Measurements from ENCODE around the gene SLC51B.
"Not testable (repeated sequence)": the region's sequence is repeated elsewhere in the genome, so short reads cannot be mapped to it uniquely, and the experiment has no call there.

SLC51B gene

DNA sequence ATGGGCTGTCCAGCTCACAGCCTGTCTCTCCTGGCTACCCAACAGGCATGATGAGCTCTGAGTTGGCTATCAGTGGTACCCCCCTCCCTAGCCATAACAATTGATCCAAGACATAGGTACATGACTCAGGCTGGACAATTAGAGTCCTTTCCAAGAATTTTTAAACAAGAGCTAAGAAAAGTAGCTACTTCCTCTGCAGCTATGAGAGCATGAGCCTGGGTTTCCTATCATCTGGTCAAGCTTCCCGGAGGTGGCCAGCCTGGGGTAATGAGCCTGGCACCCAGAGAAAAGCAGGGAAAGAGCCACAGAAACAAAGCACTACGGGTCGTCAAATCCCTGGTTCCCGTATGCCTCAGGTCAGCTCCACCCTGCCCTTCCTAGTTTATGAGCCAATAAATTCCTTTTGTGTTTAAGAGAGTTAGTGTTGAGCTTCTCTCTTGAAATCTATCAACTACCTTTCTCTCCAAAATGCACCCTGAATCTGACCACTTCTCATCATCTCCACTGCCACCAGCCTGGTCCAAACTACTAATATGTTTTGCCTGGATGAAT, 2.3 kb upstream of the SLC51B start:
- DNase-seq (ENCODE audit: low read depth) = no peak

DNA sequence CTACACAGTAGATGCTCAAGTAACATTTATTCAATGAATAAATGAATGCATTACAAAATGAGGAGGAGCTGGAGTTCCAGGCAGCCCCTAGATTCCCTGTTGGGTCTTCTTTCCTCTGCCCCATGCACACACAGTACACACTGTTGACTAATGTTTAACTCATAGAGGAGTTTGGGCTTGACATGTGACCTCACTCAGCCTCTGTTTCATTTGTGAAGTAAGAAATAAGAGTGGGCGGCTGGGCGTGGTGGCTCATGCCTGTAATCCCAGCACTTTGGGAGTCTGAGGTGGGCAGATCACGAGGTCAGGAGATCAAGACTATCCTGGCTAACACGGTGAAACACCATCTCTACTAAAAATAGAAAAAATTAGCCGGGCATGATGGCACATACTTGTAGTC, 969 bp upstream of the SLC51B start:
- DNase-seq (ENCODE audit: low read depth) = not testable (repeated sequence)

DNA sequence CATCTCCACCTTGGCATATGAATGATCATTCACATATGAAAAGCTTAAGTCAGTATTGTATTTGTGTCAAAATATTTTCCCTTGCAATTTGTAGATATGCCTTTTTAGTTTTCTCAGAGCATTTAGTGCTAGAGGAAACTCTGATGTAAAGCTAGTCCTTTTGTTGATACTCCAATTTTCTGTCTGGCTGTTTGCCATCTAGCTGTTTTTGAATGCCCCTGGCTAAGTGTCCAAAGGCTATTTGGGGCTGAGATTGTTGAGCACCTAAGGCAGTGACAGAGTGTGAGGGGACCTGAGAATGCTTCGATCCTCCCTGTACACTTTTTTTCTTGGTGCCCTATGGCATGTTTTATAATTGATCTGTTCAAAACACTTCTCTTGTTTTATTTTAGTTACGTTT, 3.1 kb downstream of the SLC51B start:
- no peak for DNase-seq (ENCODE audit: low read depth)

DNA sequence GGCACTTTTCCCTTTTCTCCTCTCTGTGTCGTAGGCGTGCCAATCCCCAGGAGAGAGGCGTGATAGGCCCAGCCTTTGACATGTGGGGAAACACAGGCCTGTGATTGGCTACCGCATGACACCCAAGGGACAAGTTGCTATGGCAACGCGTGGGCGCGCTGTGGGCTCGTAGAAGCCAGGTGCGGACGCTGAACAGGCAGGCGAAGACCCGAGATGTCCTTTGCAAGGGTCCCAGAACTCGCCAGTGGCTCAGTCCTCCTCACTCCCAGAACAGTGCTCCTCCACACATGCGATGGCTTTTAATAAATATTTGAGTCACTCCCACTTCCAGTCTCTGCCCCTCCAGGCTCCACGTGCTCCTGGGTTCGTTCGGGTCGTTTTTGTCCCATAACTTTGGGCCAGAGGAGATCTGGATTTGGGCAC, 4.2 kb downstream of the SLC51B start:
- DNase-seq (ENCODE audit: low read depth) = peak; percentile 88

DNA sequence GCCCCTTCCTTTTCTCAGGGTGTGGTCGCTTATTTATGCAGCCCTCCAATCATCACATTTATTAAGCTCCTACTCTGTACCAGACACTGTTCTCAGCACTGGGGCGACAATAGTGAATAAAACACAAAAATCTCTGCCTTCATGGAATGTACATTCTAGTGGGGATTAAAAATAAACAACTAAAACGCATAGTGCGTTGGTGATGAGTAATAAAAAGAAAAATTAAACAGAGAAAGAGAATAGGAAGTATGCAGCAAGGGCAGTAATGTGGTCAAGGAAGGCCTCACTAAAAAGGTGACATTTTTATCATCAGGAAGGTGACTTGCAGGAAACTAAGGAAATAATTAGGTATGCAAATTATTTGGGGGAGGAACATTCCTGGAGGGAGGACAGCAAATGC, 5.1 kb downstream of the SLC51B start:
- DNase-seq (ENCODE audit: low read depth) = no peak

DNA sequence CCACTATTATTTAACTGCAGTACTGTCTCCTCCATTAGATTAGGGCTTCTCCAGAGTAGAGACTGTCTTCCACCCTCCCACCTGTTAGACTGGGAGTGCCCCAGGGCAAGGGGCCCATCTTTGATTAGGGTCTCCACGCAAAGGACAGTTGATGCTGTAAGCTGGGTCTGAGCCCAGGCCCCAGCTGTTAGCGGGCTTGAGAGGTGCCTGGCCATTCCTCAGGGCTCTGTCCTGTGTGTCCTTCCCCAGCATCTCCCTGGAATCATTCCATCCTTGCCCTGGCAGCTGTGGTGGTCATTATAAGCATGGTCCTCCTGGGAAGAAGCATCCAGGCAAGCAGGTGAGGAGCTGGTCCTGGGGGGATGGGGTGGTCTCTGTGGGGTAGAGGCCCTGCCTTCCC, 6.1 kb downstream of the SLC51B start:
- no peak for DNase-seq (ENCODE audit: low read depth)

DNA sequence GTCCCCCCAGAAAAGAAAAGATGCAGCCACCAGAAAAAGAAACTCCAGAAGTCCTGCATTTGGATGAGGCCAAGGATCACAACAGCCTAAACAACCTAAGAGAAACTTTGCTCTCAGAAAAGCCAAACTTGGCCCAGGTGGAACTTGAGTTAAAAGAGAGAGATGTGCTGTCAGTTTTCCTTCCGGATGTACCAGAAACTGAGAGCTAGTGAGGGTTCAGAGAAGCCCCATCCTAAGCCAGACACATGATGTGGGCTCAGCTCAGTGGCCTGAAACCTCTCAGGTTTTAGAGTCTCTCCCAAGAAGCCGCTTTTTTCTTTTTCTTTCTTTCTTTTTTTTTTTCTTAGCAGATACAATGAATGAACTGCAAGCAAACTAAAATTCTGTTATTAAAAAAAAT, 7.8 kb downstream of the SLC51B start:
- no peak for DNase-seq (ENCODE audit: low read depth)

DNA sequence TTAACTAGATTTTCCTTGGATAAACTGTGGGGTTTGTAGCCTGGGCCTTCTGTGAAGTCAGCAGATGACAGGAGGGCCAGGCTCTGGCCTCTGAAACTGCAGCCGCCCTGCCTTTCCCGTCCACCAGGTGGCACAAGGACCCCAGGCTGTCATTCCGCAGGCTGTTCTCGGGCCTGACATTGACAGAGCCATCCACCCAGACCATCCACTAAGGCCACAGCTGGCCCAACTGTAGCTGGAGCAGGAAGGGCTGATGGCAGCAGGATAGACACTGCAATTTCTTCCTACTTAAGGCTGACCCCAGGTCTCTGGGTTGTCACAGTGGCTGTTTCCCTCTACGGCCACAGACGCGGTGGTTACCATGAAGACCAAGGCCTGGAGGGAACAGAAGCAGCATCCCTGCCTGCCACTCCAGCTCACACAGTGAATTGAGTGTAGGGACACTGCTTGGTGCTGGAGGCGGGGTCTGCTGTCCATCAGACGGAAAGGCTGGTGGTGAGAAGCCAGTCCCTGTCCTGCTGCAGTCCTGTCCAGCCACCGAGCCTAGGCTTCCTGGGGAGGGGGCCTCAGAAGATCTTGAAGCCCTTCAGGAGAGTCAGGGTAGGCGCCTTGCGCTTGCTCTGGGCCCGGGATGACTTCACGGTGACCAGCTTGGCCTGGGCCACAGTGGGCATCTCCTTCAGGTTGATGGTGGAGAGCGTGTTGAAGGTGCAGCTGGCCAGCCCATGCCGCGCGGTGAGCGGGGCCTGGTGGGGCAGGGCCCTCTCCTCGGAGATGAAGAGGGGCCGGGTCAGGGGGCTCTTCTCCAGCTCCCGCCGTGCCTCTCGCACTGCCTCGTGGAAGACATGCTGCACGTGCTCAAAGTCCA, 9.4 kb downstream of the SLC51B start:
- DNase-seq (ENCODE audit: low read depth) = peak; percentile 14

DNA sequence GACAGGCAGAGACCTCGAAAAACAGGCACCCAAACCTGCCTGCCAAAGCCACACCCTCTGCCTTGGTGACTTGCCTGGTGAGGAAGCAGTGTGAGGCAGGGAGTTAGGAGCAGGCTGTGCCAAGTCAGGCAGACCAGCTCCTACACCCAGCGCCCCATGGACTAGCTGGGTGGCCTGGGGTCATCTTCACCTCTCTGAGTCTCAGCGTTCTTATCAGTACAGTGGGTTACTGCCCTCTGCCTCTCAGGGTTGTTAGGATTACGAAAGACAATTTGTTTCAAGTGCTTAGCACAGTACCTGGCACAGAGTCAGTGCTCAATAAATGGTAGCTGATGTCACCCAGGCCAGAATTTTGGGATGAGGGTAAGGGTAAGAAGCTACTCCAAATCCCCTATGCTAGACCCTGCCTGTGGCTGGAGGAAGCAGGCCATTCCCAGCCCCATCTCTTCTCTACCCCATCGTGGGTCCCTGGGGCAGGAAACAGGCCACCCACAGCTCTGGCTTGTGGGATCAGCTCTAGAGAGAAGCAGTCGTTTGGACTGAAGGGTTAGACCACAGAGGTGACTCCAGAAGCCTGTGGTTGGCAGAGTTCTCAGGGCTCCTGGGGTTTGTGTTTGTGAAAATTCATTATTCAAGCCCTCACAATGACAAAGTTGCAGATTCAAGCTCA, 10.1 kb downstream of the SLC51B start:
- no peak for DNase-seq (ENCODE audit: low read depth)

DNA sequence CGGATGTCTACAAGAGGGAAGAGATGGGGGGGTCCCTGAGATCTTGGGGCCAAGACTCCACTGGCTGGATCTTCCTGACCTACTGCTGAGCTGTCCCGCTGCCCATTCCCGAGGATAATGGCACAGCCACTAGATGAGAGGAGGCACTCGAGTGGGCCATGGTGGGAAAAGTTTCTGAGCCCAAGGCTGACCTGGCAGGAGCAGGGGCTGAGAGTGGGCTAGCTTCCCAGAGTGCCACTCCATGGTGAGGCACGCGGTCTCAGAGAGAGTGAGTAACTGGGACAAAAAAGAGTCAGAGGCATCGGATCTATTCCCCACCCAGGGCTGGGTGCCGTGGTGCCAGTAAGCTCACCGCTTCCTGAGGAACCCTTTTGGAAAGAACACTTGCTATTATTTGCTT, 10.9 kb downstream of the SLC51B start:
- DNase-seq (ENCODE audit: low read depth) = no peak

DNA sequence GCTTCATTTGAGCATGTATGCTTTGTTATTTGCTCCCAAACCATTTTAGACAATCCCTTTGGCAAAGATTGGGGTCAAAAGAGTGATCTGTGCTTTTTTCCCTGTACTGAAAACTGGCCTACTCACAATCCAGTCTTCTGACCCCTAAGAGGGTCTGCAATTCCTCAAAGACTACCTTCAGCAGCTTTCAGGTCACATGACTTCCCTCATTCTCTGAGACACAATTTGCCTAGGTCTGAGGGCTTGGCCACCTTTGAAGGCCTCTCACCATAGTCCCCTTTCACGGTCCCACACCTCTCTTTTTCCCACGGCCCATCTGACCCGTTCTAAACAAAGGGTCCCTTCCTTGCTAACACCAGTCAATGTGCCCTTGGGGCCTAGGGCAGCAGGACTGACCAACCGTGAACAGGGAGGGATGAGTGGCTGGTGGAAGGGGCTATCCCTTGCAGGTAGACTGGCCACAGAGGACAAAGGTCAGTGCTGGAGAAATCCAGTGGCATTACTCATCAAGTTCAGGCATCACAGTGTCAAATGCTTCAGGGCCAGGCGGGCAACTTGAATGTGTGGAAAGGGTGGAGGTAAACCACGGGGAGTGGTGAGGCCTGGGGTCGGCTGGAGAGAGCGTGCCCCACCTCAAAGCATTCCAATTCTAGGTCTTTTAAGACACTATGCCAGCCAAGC, 11.8 kb downstream of the SLC51B start:
- DNase-seq (ENCODE audit: low read depth) = no peak

DNA sequence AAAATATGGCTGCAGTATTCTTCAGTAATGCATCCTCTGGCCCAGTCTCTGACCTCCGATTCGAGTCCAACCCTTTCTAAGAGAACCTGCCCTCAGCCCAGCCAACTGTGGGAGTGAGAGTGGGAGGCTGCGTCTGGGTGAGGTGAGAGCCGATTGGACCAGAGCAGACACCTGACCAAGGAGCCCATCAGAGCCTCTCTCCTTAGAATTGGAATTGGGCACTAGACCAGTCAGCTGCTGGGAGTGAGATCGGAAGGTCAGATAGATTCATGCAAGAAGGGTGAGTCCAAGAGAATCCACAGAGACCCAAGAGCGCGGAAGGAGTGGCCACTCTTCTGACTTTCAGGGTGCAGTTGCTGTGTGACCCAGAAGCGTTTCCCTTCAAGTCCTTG, 12.4 kb downstream of the SLC51B start:
- no peak for DNase-seq (ENCODE audit: low read depth)

DNA sequence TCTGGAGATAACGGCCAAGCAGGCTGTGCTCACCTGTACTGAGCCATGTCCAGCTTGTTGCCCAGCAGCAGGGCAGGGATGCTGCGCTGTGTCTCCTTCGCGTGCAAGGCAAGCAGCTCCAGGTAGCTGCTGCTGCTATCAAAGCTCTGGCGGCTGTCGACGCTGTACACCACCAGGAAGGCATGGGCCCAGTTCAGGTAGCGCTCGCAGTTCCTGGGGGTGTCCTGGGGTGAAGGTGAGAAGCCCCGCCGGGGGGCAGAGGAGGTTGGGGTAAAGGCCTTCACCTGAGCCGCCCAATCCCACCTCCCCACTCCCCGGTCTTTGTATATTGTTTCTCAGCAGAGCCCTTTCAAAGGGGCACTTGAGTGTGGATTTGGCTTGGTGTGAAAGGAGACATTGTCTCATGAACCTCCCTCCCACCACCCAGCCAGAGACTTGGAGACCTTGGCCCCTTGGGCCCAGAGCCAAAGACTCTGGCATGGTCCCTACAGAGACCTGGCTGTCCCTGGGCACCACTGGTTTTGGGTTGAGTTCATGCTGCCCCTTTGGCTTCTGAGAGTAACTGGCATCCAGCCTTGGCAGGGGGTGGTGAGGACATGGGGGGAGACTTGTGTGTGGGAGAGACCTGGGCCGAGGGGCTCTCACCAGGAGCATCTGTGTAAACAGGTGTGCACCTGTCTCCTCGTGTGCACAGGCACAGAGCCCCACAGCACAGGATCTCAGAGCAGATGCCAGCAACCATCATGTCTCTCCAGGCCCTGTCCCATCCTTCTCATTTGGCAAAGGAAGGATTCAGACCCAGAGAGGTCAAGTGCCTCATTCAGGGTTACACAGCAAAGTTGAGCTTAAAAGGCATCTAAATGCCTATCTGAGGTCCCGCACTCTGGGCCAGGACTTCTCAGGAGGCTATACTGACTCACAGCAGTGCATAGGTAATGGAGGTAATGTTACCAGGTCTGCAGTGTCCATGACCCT, 13.5 kb downstream of the SLC51B start:
- DNase-seq (ENCODE audit: low read depth) = no peak

DNA sequence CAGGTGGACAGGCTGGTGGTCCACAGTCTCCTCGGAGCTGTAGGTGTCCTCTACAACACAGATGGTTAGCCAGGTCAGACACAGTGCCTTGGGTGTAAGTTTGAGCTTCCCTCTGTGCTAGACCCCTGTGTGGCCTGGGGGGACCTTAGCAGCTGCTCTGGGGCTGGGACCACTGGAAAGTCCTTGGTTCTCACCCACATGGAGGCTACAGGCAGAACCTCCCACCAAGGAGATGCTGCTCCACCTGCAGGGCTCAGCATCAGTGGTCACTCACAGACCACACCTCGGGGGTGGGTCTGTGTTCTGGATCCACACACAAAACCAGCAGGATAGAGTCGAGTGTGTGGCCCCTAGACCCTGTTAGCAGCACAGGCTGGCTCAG, 14.2 kb downstream of the SLC51B start:
- no peak for DNase-seq (ENCODE audit: low read depth)

DNA sequence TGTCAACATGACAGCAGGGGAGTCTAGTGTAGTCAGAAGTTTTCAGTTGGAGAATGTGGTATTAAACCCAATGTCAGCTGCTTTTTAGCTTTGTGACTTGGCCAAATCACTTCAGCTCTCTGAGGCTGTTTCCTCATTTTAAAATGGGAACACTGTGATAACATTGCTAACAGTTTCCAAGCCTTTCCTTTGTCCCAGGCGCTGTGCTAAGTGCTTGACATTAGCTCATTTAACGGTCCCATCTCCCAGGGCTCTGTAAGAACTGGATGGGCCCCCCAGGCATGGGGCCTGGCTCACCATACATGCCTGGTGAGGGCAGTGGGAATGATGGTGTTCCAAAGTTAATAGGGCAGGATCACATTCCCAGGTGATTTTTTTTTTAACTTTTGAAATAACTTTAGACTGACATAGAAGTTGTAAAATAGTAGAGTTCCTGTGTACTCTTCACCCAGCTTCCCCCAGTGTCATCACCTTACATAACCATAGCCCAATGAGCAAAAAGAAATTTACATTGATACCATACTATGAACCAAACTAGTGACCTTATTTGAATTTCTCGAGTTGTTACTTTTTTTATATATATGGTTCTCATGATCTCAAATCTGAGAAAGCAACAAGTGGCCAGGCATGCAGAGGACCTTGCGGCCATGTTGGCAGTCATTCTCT, 14.9 kb downstream of the SLC51B start:
- DNase-seq (ENCODE audit: low read depth) = no peak

DNA sequence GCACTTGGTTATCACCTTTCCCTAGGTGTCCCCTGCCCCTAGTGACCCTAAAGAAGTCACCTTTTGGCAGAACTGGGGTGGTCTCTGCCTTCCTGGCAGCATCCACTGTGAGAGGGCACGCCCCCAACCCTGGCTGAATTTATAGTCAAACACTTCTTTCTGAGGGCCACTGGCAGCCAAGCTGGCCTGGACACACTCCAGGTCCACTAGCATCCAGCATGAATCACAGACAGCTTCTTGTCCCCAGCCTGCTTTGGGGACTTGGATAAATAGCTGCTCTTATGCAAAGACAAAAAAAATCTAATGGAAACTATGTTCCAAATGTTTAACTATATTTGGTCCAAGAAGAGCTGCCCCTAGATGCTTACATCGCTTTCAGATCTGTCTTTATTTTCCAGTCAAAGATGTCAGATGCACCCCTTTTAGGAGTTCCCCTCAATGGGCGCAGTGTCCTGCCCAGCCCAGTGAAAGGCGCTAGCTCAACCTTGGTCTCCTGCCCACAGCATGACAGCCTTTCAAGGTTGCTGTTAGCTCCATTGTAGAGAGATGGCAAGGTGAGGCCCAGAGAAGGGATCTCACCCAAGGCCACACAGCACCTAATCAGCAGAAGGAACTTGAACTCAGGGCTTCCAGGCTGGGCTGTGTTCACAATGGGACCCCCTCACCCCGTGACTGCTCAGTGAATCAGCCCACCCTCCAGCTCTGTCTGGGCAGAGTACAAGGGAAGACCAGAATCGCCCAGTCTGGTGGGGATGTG, 15.6 kb downstream of the SLC51B start:
- no peak for DNase-seq (ENCODE audit: low read depth)

DNA sequence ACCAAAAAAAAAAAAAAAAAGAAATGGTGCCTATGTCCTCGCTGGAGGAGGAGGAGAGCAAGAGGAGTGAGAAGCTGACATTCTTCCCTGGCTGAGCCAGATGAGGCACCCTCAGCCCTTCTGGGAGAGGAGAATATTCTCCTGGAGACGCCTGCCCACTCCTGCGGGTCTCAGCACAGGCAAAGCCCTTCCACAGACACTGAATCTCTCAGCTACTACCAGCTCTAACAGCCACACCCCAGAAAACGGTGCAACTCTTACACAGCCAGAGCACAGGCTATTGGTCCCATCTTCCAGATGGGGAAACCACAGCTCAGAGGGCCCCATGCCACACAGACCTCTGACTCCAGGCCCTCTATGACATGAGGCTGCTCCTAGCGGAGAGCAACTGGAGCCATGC, 16.9 kb downstream of the SLC51B start:
- no peak for DNase-seq (ENCODE audit: low read depth)

DNA sequence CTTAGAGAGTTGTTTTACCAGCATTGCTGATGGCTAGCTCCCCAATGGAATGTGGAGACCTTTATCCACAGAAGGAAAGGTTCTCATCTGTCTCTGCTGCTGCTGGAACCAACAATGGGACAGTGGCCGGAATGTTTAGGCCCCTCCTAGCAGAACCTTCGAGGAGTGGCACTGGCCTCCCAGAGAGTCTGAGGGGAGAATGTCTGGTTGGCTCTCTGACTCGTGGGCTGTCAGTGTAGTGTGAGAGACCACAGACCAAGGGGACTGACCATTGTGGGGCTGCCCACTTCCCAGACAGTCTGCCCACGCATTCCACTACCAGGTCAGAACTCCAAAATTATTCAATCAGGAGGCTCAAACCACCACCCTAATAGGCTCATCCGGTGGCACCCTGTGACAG, 17.5 kb downstream of the SLC51B start:
- no peak for DNase-seq (ENCODE audit: low read depth)

DNA sequence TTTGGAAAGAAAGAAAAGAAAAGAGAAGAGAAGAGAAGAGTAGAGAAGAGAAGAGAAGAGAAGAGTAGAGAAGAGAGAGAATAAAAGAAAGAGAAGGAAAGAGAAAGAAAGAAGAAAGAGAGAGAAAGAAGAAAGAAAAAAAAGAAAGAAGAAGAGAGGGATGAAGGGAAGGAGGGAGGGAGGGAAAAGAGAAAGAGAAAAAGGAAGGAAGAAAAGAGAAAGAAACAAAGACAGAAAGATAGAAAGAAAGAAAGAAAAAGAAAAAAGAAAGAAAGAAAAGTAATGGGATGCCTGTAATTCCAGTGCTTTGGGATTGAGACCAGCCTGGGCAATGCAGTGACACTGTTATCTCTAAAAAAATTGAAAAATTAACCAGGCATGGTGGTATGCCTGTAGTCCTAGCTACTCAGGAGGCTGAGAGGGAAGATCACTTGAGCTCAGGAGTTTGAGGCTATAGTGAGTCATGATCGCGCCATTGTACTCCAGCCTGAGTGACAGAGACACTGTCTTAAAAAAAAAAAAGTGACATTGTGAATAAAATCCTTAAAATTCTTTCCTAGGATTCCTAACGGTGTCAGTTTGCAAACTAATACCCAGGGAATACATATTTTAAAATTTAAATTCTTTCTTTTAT, 20.9 kb downstream of the SLC51B start:
- DNase-seq (ENCODE audit: low read depth) = no peak

All from stimulated activated CD4-positive, alpha-beta T cell treated with anti-CD3 and anti-CD28 coated beads, Interleukin-2, amount 100 ng/mL, for 4 hours (primary cell).